Measurements from ENCODE around the gene LIMS1.
"Not testable (repeated sequence)": the region's sequence is repeated elsewhere in the genome, so short reads cannot be mapped to it uniquely, and the experiment has no call there.

LIMS1 gene

DNA sequence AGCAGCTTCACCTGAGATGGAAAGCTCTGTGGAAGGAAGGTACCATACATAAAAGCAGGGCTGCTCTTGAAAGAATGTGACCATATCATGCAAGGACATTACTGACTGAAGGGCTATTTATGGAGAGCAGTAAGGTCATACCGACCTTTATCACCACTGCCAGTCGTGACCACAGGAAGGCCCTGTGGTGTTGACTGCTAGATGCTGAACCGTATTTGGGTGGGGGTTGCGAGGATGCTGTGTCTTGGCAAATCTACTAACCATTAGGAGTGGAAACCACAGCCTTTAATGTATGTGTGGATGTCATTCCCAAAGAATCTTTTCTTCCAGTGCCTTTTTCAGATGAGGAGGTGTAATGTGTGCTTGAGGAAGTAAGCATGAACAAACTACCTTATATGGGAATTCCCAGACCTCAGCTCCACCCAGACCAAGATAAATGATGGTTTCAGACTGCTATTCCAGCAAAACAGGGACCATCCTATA lies 60.8 kb downstream of the LIMS1 start:
- ChIA-PET CTCF (interaction anchor here (0.6 to 7.4 kb wide), 5 partner anchors 10 to 42 kb away, joined by 3 to 69 read pairs (median 4); no protein-coding TSS in a partner anchor), POLR2A (interaction anchor here (0.9 to 2.7 kb wide), 4 partner anchors 26 to 146 kb away, joined by 3 to 13 read pairs (median 4); partner anchors contain the start of genes GCC2 and LIMS1)
- Histone ChIP-seq H3K4me1 (ENCODE audit: control insufficient read depth, insufficient read depth, low read length) (peaks cover 18% of the 10 kb centered on the region), H3K9me3 (ENCODE audit: control insufficient read depth, insufficient read depth, low read depth, low read length) (no peaks in the 10 kb centered on the region), H3K4me3 (ENCODE audit: low read depth, low read length) (no peak overlapping the region), H3K27ac (ENCODE audit: extremely low read depth, low read depth, low read length) (no peak overlapping the region), H3K36me3 (ENCODE audit: control insufficient read depth in 2 of 2, insufficient read depth in 1 of 2, low read length in 2 of 2) (no peaks in the 10 kb centered on the region)
- no peak for TF ChIP-seq ZNF544 (tag by site-specific recombination; IDR thresholded peaks at IDR 0.05)

DNA sequence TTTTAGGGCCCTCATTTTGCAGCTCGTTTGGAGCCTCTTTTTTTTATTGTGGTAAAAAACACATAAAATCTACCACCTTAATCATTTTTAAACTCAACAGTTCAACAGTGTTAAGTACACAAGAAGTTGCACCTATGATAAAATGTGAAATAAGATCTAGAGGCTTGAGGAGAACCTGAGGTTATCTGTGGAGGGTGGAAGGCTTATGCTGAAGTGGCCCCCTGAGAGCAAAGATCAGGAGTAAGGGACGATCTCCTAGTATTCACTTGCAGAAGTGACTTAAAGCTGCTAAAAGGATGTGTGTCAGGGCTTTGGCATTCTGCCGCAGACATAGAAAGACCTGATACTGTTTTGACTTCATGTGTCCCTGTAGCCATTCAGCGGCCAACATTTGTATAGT lies 61.5 kb downstream of the LIMS1 start:
- H3K36me3 ChIP-seq (ENCODE audit: control insufficient read depth in 2 of 2, insufficient read depth in 1 of 2, low read length in 2 of 2); H3K4me3 ChIP-seq (ENCODE audit: low read depth, low read length); H3K27ac ChIP-seq (ENCODE audit: extremely low read depth, low read depth, low read length); H3K9me3 ChIP-seq (ENCODE audit: control insufficient read depth, insufficient read depth, low read depth, low read length): not testable (repeated sequence)
- CTCF ChIA-PET, result interaction anchor here (0.6 to 7.4 kb wide), 3 partner anchors 22 to 41 kb away, joined by 3 to 69 read pairs (median 4); no protein-coding TSS in a partner anchor
- POLR2A ChIA-PET, result interaction anchor here (0.9 to 2.7 kb wide), 4 partner anchors 25 to 147 kb away, joined by 3 to 13 read pairs (median 4); partner anchors contain the start of genes GCC2 and LIMS1
- H3K4me1 ChIP-seq (ENCODE audit: control insufficient read depth, insufficient read depth, low read length), result peaks cover 18% of the 10 kb centered on the region

DNA sequence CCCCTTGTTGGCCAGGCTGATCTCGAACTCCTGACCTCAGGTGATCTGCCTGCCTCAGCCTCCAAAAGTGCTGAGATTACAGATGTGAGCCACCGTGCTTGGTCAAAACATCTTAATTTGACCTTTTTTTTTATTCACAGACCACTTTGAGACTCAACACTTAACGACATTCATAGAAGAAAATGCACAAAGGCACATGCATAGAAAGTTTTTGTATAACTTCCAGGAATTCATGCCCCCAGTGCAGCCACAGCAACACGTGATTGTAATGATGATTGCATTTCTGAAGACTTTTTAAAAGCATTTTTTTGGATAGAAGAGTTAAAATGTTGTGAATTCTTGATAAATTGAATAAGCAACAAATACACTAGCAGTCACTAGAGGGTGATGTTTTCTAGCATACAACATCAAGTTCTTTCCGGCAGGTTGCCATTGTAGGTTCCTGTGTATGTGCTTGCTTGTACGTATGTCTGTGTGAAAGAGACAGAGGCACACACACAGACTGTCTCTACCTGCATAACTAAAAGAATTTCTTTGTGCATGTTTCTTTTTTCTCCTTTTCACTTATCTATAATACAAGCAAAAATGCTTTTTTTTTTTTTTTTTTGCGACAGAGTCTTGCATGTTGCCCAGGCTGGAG lies 63.0 kb downstream of the LIMS1 start:
- CTCF ChIA-PET, result interaction anchor here (0.6 to 7.4 kb wide), 2 partner anchors 40 to 63 kb away, joined by 3 to 69 read pairs; partner anchors contain the start of gene LIMS1
- not testable (repeated sequence) for H3K36me3 ChIP-seq (ENCODE audit: control insufficient read depth in 2 of 2, insufficient read depth in 1 of 2, low read length in 2 of 2); H3K4me3 ChIP-seq (ENCODE audit: low read depth, low read length); H3K9me3 ChIP-seq (ENCODE audit: control insufficient read depth, insufficient read depth, low read depth, low read length); H3K27ac ChIP-seq (ENCODE audit: extremely low read depth, low read depth, low read length)
- peaks cover 18% of the 10 kb centered on the region for H3K4me1 ChIP-seq (ENCODE audit: control insufficient read depth, insufficient read depth, low read length)
- TF ChIP-seq ZNF654 (tag by site-specific recombination; IDR thresholded peaks at IDR 0.05; ENCODE audit: low read depth), result peak; percentile 27
- POLR2A ChIA-PET, result interaction anchor here (0.7 kb wide), 1 partner anchor 39 kb away, joined by 3 read pairs; no protein-coding TSS in a partner anchor

DNA sequence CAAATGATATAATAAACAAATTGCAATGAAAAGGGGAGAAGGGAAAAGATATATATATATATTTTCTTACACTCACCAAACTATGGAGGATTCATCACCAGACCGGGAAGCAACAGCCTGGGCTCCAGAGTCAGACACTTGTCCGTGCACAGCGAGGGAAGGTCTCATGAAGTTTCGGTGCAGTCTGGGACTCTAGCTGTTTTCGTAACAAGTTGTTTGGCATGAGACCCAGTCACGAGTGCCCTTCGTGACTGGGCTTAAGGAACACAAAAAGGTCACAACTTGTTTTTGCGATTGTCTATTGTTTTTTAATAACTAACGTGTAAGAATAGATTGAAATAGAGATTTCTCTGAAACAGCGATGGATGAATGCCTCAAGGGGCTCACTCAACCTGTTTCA lies 66.9 kb downstream of the LIMS1 start:
- H3K4me3 ChIP-seq (ENCODE audit: low read depth, low read length); H3K27ac ChIP-seq (ENCODE audit: extremely low read depth, low read depth, low read length); H3K9me3 ChIP-seq (ENCODE audit: control insufficient read depth, insufficient read depth, low read depth, low read length); POLR2A ChIA-PET; H3K4me1 ChIP-seq (ENCODE audit: control insufficient read depth, insufficient read depth, low read length); H3K36me3 ChIP-seq (ENCODE audit: control insufficient read depth in 2 of 2, insufficient read depth in 1 of 2, low read length in 2 of 2): not testable (repeated sequence)
- CTCF ChIA-PET, result interaction anchor here (0.6 kb wide), 1 partner anchor 18 kb away, joined by 3 read pairs; no protein-coding TSS in a partner anchor

DNA sequence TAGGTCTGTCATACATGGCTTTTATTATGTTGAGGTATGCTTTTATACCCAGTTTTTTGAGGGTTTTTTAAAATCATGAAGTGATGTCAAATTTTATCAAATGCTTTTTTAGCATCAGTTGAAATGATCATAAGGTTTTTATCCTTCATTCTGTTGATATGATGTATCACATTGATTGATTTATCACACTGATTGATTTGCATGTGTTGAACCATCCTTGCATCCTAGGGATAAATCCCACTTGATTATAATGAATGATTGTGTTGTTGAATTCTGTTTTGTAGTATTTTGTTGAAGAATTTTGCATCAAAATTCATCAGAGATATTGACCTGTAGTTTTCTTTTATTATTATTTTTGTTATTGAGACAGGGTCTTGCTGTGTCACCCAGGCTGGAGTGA lies 68.2 kb downstream of the LIMS1 start:
- TF ChIP-seq, protein P1, sequence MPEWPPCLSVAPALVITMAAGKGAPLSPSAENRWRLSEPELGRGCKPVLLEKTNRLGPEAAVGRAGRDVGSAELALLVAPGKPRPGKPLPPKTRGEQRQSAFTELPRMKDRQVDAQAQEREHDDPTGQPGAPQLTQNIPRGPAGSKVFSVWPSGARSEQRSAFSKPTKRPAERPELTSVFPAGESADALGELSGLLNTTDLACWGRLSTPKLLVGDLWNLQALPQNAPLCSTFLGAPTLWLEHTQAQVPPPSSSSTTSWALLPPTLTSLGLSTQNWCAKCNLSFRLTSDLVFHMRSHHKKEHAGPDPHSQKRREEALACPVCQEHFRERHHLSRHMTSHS (tag by site-specific recombination; IDR thresholded peaks at IDR 0.05), result no peak
- no peak for TF ChIP-seq ZNF169 (tag by site-specific recombination; IDR thresholded peaks at IDR 0.05)
- TF ChIP-seq GLI4 (tag by site-specific recombination; IDR thresholded peaks at IDR 0.05), result no peak
- TF ChIP-seq ZFP3 (tag by site-specific recombination; IDR thresholded peaks at IDR 0.05; ENCODE audit: low read depth), result no peak
- TF ChIP-seq ZFHX2 (tag by site-specific recombination; conservative IDR thresholded peaks at IDR 0.05), result no peak
- no peak for TF ChIP-seq ZNF132 (tag by site-specific recombination; IDR thresholded peaks at IDR 0.05; ENCODE audit: borderline replicate concordance)
- no peak for TF ChIP-seq ZNF791 (tag by site-specific recombination; IDR thresholded peaks at IDR 0.05)
- no peak for TF ChIP-seq ZNF544 (tag by site-specific recombination; IDR thresholded peaks at IDR 0.05)
- no peak for TF ChIP-seq ZNF433 (tag by site-specific recombination; IDR thresholded peaks at IDR 0.05; ENCODE audit: low read depth)
- TF ChIP-seq, protein P2, sequence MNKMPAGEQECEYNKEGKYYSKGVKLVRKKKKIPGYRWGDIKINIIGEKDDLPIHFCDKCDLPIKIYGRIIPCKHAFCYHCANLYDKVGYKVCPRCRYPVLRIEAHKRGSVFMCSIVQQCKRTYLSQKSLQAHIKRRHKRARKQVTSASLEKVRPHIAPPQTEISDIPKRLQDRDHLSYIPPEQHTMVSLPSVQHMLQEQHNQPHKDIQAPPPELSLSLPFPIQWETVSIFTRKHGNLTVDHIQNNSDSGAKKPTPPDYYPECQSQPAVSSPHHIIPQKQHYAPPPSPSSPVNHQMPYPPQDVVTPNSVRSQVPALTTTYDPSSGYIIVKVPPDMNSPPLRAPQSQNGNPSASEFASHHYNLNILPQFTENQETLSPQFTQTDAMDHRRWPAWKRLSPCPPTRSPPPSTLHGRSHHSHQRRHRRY (tag by site-specific recombination; IDR thresholded peaks at IDR 0.05), result no peak
- no peak for TF ChIP-seq ZNF48 (tag by site-specific recombination; IDR thresholded peaks at IDR 0.05)
- TF ChIP-seq, protein P3, sequence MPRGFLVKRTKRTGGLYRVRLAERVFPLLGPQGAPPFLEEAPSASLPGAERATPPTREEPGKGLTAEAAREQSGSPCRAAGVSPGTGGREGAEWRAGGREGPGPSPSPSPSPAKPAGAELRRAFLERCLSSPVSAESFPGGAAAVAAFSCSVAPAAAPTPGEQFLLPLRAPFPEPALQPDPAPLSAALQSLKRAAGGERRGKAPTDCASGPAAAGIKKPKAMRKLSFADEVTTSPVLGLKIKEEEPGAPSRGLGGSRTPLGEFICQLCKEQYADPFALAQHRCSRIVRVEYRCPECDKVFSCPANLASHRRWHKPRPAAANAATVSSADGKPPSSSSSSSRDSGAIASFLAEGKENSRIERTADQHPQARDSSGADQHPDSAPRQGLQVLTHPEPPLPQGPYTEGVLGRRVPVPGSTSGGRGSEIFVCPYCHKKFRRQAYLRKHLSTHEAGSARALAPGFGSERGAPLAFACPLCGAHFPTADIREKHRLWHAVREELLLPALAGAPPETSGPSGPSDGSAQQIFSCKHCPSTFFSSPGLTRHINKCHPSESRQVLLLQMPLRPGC (tag by site-specific recombination; IDR thresholded peaks at IDR 0.05), result no peak
- TF ChIP-seq, protein P4, sequence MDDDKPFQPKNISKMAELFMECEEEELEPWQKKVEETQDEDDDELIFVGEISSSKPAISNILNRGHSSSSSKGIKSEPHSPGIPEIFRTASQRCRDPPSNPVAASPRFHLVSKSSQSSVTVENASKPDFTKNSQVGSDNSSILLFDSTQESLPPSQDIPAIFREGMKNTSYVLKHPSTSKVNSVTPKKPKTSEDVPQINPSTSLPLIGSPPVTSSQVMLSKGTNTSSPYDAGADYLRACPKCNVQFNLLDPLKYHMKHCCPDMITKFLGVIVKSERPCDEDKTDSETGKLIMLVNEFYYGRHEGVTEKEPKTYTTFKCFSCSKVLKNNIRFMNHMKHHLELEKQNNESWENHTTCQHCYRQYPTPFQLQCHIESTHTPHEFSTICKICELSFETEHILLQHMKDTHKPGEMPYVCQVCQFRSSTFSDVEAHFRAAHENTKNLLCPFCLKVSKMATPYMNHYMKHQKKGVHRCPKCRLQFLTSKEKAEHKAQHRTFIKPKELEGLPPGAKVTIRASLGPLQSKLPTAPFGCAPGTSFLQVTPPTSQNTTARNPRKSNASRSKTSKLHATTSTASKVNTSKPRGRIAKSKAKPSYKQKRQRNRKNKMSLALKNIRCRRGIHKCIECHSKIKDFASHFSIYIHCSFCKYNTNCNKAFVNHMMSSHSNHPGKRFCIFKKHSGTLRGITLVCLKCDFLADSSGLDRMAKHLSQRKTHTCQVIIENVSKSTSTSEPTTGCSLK (tag by site-specific recombination; IDR thresholded peaks at IDR 0.05), result no peak
- no peak for TF ChIP-seq ZNF292 (tag by site-specific recombination; IDR thresholded peaks at IDR 0.05; ENCODE audit: borderline replicate concordance, low read depth)
- no peak for TF ChIP-seq ZNF391 (tag by site-specific recombination; IDR thresholded peaks at IDR 0.05; ENCODE audit: borderline replicate concordance, low read depth)
- no peak for TF ChIP-seq OSR2 (tag by site-specific recombination; IDR thresholded peaks at IDR 0.05)
- H3K4me3 ChIP-seq (ENCODE audit: low read depth, low read length), result no peak overlapping the region
- no peaks in the 10 kb centered on the region for H3K4me1 ChIP-seq (ENCODE audit: control insufficient read depth, insufficient read depth, low read length)
- H3K9me3 ChIP-seq (ENCODE audit: control insufficient read depth, insufficient read depth, low read depth, low read length), result no peaks in the 10 kb centered on the region
- ChIA-PET CTCF (no interaction called here), POLR2A (no interaction called here)
- no peak overlapping the region for H3K27ac ChIP-seq (ENCODE audit: extremely low read depth, low read depth, low read length)
- no peaks in the 10 kb centered on the region for H3K36me3 ChIP-seq (ENCODE audit: control insufficient read depth in 2 of 2, insufficient read depth in 1 of 2, low read length in 2 of 2)
